Raji (cell line): ENCODE results near the gene REM2.

Source experiments
- POLR2A ChIP-seq: IDR thresholded peaks from 2 replicates; pipeline ENCODE4 v1.6.1; 2011; ENCODE audit warnings: low read depth, low read length, control low read depth; ENCODE audit not compliant: insufficient read depth

REM2 gene

DNA sequence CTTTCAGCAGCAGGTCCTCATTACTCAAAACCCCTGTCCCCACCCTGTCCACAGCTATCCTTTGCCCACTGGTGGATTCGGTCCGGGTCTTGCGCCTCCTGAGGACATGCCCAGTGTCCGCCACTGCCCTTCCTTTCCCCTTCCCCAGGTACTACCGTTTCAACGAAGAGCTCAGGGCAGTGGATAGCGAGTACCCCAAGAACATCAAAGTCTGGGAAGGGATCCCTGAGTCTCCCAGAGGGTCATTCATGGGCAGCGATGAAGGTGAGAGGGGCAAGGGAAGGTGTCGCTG, 38.0 kb upstream of the REM2 start:
- no peak for TF ChIP-seq POLR2A

DNA sequence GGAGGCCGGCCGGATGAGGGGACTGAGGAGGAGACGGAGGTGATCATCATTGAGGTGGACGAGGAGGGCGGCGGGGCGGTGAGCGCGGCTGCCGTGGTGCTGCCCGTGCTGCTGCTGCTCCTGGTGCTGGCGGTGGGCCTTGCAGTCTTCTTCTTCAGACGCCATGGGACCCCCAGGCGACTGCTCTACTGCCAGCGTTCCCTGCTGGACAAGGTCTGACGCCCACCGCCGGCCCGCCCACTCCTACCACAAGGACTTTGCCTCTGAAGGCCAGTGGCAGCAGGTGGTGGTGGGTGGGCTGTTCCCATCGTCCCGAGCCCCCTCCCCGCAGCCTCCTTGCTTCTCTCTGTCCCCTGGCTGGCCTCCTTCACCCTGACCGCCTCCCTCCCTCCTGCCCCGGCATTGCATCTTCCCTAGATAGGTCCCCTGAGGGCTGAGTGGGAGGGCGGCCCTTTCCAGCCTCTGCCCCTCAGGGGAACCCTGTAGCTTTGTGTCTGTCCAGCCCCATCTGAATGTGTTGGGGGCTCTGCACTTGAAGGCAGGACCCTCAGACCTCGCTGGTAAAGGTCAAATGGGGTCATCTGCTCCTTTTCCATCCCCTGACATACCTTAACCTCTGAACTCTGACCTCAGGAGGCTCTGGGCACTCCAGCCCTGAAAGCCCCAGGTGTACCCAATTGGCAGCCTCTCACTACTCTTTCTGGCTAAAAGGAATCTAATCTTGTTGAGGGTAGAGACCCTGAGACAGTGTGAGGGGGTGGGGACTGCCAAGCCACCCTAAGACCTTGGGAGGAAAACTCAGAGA, 37.0 kb upstream of the REM2 start:
- no peak for TF ChIP-seq POLR2A

DNA sequence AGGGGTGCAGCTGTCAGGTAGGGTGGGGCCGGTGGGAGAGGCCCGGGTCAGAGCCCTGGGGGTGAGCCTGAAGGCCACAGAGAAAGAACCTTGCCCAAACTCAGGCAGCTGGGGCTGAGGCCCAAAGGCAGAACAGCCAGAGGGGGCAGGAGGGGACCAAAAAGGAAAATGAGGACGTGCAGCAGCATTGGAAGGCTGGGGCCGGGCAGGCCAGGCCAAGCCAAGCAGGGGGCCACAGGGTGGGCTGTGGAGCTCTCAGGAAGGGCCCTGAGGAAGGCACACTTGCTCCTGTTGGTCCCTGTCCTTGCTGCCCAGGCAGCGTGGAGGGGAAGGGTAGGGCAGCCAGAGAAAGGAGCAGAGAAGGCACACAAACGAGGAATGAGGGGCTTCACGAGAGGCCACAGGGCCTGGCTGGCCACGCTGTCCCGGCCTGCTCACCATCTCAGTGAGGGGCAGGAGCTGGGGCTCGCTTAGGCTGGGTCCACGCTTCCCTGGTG, 36.2 kb upstream of the REM2 start:
- no peak for TF ChIP-seq POLR2A

DNA sequence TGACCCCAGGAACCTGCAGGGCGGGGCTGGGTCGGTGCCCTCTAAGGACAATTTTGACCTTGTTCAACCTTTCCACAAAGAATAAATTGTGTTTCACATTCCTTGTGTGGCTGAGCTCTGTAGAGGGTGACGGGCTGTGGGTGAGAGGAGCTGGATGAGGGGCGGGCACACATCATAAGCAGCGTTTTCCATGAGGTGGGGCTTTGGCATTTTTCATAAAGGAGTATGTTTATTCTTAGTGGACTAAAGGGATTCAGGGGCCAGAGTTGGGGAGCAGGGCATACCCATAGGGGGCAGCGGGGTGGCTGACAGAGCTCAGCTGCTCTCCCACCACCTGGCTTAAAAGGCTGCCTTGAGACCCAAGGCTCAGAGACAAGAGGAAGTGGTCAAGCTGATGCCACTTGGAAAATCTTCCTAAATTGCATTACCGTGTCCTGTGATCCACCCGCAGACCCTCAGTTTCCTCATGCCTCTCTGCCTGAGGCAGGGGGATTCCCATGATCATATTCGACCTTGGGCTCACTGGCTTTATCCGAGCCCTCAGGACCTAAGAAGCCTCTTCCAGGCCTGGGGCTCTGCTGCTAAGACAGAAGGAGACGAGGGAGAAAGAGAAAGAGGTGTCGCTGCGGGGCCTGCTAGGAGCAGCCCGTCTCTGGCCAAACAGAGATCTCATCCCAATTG, 35.2 kb upstream of the REM2 start:
- TF ChIP-seq POLR2A = no peak

DNA sequence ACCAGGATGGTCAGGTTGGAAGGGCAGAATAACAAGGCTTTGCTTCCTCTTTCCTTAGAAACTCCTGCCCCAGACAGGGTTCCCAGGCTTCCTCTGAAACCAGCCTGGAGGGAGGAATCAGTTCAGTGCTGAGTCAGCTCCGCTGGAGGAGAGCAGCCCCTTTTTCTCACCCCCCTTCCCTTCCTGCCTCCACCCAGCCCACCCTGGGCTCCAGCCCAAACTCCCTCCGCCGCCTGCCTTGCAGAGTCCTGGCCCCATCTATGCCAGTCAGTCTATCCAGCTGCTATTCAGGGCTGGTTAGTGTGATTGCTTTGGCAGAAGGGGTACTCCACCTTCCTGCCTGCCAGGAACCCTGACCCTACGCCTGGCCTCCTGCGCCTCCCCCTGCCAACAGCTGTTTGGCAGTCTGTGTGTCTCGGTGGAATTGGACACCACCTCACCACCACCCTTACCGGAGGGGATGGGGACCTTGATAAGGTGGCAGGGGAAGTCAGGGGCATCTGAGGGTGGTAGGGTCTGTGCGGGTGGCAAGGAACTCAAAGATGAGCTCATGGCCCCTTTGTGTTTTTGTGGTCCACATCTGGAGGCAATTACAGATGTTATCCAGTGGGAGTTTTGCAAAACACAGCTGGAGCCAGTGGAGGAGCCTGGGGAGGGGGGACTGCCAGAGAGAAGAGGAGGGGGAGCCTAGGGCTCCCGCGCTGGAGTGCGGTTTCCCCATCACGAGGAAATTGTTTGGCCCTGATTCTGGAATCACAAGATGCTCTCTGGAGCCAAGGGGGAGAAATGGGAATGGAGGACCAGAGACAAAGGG, 34.5 kb upstream of the REM2 start:
- no peak for TF ChIP-seq POLR2A

DNA sequence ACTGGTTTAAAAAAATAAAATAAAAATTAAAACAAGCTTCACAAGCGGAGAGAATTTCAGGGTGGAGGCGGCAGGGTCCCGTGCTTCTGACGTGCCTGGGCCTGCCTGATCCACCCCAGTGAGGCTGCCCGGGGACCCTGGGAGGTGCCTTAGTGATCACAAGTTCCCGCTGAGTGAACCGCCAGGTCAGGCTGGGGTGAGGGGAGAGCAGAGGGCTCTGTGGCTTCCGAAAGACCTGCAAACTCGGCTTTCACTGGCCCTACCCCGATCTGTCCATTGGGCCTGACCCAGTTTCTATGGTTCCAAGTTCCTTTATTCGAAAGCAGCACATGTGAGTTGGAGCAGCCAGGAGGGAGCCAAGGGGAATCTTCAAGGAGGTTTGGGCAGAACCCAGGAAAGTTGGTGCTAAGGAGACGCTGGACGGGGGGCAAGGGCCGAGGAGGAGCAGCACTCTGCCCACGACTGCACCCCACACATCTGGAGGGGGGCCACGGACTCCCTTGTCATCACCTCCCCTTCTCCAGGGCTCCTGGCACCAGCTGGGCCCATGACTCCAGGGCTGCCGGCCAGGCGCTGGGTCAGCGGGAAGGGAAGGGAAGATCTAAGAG, 33.7 kb upstream of the REM2 start:
- no peak for TF ChIP-seq POLR2A

DNA sequence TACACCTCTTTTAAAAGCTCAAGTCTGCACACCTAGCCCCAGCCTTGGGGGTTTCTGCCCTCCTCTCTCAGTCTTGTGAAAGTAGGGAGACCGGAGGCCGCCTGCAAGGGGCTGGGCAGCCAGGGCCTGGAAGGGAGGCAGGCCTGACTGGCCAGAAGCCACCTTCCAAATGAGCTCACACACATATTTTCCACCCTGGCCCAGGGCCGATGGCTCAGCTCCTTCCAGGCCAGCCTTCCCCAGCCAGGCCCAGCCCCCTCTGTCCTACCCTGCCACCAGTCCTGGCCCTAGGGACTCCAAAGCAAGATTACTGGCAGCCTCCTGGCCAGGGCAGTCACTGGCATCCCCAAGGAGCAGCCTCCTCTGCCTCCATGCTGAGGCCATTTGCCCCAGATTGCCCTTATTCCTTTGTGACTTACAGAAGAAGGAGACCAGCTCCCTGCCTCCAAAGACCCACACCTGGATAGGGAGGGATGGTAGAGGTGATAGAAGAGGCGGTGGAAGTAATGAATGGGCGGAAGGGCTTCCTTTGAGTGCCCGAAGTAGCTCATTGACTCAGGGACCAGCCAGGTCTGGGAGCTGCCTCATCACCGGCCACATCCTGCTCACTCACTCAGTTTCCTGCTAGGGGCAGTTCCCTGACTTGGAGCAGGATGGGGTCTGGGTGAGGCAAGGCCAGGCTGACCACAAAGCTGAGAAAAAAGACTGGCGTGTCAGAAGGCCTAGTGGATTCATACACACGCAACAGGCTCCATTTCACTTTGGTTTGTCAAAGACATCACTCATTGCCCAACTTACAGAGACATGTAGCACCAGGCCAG, 31.9 kb upstream of the REM2 start:
- no peak for TF ChIP-seq POLR2A

DNA sequence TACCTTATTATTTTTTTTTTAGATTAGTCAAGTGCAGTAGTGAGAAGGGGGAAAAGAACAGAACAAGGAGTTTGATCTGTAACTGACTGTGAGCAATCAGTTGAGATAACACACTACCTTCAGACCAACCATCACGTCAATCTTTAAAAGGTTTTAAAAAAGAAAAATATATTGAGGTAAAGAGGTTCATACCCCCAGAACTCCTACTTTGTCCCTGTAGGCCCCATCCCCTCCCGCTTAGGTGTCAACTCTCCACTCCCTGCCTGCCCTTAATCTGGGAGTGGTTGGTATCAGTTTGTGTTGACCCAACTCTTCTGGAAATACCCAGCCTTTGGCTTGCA, 30.5 kb upstream of the REM2 start:
- TF ChIP-seq POLR2A = no peak

DNA sequence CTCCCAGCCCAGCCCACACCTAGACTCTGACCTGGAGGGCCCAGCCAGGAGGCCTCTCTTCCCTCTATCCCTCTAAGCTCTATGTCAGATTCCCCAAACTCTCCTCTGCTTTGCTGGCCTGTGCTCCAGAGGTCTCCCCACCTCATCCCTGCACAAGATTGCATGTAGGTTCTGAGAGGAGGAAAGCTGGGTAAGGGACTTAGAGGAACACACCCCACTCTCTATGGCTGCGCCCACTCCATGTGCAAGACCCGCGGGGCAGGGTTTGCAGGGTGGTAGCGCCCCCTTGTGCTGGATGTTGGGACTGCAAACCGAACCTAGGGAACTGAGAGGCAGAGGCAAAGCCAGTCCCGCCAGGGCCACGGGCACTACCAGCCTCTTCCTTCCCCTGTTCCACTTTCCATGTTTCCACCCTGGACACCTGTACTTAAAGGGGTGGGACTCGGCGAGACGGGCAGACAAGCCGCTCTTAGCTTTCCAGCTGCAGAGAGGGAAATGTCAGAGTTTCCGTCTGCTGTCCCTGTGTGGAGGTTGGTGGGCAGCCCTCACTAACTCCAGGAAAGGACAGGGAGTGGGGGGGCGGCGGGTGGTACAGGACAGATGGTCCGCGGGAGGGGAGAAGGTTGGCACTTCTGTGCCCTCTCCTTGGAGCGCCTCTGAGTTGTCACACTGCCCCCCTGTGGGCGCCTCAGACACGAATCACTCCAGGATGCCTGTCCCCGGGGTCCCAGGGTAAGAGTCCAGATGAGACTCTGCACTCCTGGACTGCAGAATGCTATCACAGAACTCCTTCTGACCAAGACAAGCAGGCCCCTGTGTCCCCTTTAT, 29.9 kb upstream of the REM2 start:
- TF ChIP-seq POLR2A = no peak

DNA sequence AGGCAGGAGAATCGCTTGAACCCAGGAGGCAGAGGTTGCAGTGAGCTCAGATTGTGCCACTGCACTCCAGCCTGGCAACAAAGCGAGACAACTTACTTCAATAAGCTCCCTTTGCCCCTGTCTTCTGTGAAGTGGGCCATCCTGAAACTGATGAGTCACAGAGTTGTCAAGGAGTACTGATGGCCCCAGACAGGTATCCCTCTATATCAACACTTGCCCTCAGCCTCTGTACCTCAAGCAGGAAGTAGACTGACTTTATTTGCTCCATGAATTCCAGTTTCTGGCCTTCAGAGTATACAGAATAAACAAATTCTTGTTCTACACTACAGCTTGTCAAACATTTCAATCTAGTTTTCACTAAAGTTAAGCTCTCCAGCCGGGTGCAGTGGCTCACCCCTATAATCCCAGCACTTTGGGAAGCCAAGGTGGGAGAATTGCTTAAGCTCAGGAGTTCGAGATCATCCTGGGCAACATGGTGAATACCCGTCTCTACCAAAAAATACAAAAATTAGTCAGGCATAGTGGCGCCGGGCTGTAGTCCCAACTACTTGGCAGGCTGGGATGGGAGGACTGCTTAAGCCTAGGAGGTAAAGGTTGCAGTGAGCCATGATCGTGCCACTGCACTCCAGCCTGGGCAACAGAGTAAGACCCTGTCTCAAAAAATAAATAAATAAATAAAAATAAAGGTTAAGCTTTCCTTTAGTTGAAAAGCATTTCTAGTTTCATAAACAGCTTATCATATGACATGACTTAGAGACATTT, 27.9 kb upstream of the REM2 start:
- no peak for TF ChIP-seq POLR2A

DNA sequence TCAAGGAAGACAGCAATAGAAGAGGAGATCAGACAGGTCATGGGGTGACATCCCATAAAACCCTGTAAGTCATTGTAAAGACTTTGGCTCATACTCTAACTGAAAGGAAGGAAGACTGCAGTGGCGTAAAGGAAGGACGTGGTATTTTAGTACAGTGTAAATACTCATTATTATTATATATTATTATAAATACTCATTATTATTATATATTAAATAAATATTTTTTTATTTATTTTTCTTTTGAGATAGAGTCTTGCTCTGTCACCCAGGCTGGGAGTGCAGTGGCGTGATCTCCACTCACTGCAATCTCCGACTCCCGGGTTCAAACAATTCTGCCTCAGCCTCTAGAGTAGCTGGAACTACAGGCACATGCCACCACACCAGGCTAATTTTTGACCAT, 26.6 kb upstream of the REM2 start:
- no peak for TF ChIP-seq POLR2A

DNA sequence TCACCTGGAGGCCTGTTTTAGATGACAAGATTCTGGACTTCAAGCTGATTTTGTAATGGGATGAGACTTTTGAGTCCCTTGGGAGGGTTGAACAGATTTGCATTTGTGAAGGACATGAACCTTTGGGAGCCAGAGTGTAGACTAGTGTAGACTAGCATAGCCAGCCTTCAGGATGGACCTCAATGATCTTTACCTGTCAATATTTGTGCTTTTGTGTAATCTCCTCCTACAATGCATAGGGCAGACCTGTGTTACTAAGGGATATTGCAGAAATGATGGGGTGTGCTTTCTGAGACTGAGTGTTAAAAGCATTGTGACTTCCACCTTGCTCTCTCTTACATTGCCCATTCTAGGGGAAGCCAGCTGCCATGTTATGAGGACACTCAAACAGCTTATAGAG, 21.4 kb upstream of the REM2 start:
- no peak for TF ChIP-seq POLR2A

DNA sequence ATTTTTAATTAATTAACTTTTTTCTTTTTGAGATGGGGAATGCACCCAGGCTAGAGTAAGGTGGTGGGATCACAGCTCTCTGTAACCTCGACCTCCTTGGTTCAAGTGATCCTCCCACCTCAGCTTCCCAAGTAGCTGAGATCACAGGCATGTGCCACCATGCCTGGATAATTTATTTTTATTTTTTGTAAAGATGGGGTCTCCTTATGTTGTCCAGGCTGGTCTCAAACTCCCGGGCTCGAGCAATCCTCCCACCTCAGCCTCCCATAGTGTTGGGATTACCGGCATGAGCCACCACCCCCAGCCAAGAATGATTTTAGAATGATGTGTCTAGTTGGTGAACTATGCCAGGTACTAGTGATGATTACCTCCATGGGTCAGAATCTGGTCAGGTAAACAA, 18.0 kb upstream of the REM2 start:
- TF ChIP-seq POLR2A = no peak
